Neutrophil (primary cell): ENCODE data around the gene POC5.
"Not testable (repeated sequence)": the region's sequence is repeated elsewhere in the genome, so short reads cannot be mapped to it uniquely, and the experiment has no call there.

Experiments
- H3K27ac ChIP-seq: fragments of 200-600 bp; sonication (generic); 2 replicates; pipeline ENCODE4 v1.5.1; 2016; ENCODE audit warnings: mild to moderate bottlenecking, moderate library complexity
- H3K27me3 ChIP-seq: fragments of 200-600 bp; sonication (generic); 2 replicates; pipeline ENCODE4 v1.6.0; 2016; ENCODE audit warnings: mild to moderate bottlenecking
- H3K36me3 ChIP-seq: fragments of 200-600 bp; sonication (generic); 2 replicates; pipeline ENCODE4 v1.5.1; 2017
- H3K4me1 ChIP-seq, 2 experiments: fragments of 200-600 bp in 1 of 2; sonication (generic) in 1 of 2; 1 replicate in 1 of 2; 2 replicates in 1 of 2; pipeline versions ENCODE4 v1.5.1 to v1.6.1; 2013 to 2016; ENCODE audit warnings: low read depth in 1 of 2, low read length in 1 of 2, mild to moderate bottlenecking in 1 of 2, moderate library complexity in 1 of 2; ENCODE audit not compliant: control insufficient read depth in 1 of 2, insufficient read depth in 1 of 2
- H3K4me3 ChIP-seq, 2 experiments: fragments of 200-600 bp in 1 of 2; sonication (generic) in 1 of 2; 1 replicate in 1 of 2; 2 replicates in 1 of 2; pipeline ENCODE4 v1.5.1; 2013 to 2016; ENCODE audit warnings: low read depth in 1 of 2, low read length in 1 of 2, mild to moderate bottlenecking in 1 of 2, moderate library complexity in 1 of 2
- H3K9me3 ChIP-seq: fragments of 200-600 bp; sonication (generic); 2 replicates; pipeline ENCODE4 v1.5.1; 2016
- CTCF ChIP-seq: fragments of 200-600 bp; sonication (generic); IDR thresholded peaks from 2 replicates; pipeline ENCODE4 v1.5.1; 2016; ENCODE audit warnings: antibody characterized with exemption

The POC5 gene

GRCh38 chr5:75706016-75706415 is 11.2 kb downstream of the POC5 start:
- peaks cover 41% of the 10 kb centered on the region for H3K36me3 ChIP-seq
- no peaks in the 10 kb centered on the region for H3K9me3 ChIP-seq
- H3K4me3 ChIP-seq: no peak overlapping the region
- H3K27ac ChIP-seq: no peak overlapping the region
- TF ChIP-seq CTCF: no peak
- H3K4me1 ChIP-seq: no peaks in the 10 kb centered on the region
- H3K27me3 ChIP-seq: no peaks in the 10 kb centered on the region

GRCh38 chr5:75701856-75702255 is 15.4 kb downstream of the POC5 start:
- H3K4me3 ChIP-seq: no peak overlapping the region
- H3K27ac ChIP-seq: no peak overlapping the region
- peaks cover 36% of the 10 kb centered on the region for H3K36me3 ChIP-seq
- no peaks in the 10 kb centered on the region for H3K4me1 ChIP-seq
- H3K27me3 ChIP-seq: no peaks in the 10 kb centered on the region
- TF ChIP-seq CTCF: no peak
- no peaks in the 10 kb centered on the region for H3K9me3 ChIP-seq

- not testable (repeated sequence) for H3K4me3 ChIP-seq, H3K4me1 ChIP-seq
Observed at GRCh38 chr5:75695472-75696351, 21.5 kb downstream of the POC5 start.

GRCh38 chr5:75694781-75695180 is 22.5 kb downstream of the POC5 start:
- Histone ChIP-seq H3K4me1 (no peaks in the 10 kb centered on the region), H3K9me3 (no peaks in the 10 kb centered on the region), H3K27ac (no peak overlapping the region), H3K36me3 (peaks cover 28% of the 10 kb centered on the region), H3K27me3 (no peaks in the 10 kb centered on the region), H3K4me3 (no peak overlapping the region)
- no peak for TF ChIP-seq CTCF

More at GRCh38 chr5:75695472-75696351, 21.5 kb downstream of the POC5 start:
- H3K36me3 ChIP-seq: peaks cover 20% of the 10 kb centered on the region
- H3K9me3 ChIP-seq, H3K27ac ChIP-seq, H3K27me3 ChIP-seq: not testable (repeated sequence)

GRCh38 chr5:75690669-75691068 is 26.6 kb downstream of the POC5 start:
- H3K4me3 ChIP-seq: no peak overlapping the region
- no peaks in the 10 kb centered on the region for H3K27me3 ChIP-seq
- H3K27ac ChIP-seq: no peak overlapping the region
- no peak for TF ChIP-seq CTCF
- H3K9me3 ChIP-seq: no peaks in the 10 kb centered on the region
- peaks cover 66% of the 10 kb centered on the region for H3K36me3 ChIP-seq
- no peaks in the 10 kb centered on the region for H3K4me1 ChIP-seq

- H3K4me3 ChIP-seq: no peak overlapping the region
- H3K4me1 ChIP-seq: no peaks in the 10 kb centered on the region
- no peak for TF ChIP-seq CTCF
- peaks cover 76% of the 10 kb centered on the region for H3K36me3 ChIP-seq
- no peak overlapping the region for H3K27ac ChIP-seq
- no peaks in the 10 kb centered on the region for H3K27me3 ChIP-seq
- no peaks in the 10 kb centered on the region for H3K9me3 ChIP-seq
Observed at GRCh38 chr5:75686480-75686879, 30.8 kb downstream of the POC5 start.
